H9 (cell line): Measurements from ENCODE around the gene PDIA6. TPM values are rescaled to one million over a fixed set of nuclear protein-coding genes. Genes with fewer than 3 reads are reported as not detected.

Source experiments
- DNase-seq: peaks from one replicate; pipeline ENCODE4 v3.0.0-alpha.2; 2017
- H2AFZ ChIP-seq: one replicate; pipeline ENCODE4 v1.6.1; 2013; ENCODE audit warnings: mild to moderate bottlenecking, low read length, control low read depth, moderate library complexity
- H2AK5ac ChIP-seq: 2 replicates; pipeline ENCODE4 v1.6.1; 2013; ENCODE audit warnings: low read length, control low read depth, mixed read lengths; ENCODE audit not compliant: insufficient read length
- H2BK120ac ChIP-seq: one replicate; pipeline ENCODE4 v1.6.1; 2013; ENCODE audit warnings: low read depth, mild to moderate bottlenecking, low read length, control low read depth, inconsistent platforms; ENCODE audit not compliant: poor library complexity, severe bottlenecking
- H2BK12ac ChIP-seq: 2 replicates; pipeline ENCODE4 v1.6.1; 2013; ENCODE audit warnings: low read length, control low read depth, mixed read lengths, low read depth; ENCODE audit not compliant: insufficient read length
- H2BK15ac ChIP-seq: 2 replicates; pipeline ENCODE4 v1.6.1; 2013; ENCODE audit warnings: low read depth, low read length, control low read depth
- H2BK20ac ChIP-seq: one replicate; pipeline ENCODE4 v1.6.1; 2013; ENCODE audit warnings: low read depth, mild to moderate bottlenecking, low read length, control low read depth, inconsistent platforms; ENCODE audit not compliant: poor library complexity, severe bottlenecking
- H2BK5ac ChIP-seq: 2 replicates; pipeline ENCODE4 v1.6.1; 2013; ENCODE audit warnings: low read length, control low read depth, mixed read lengths; ENCODE audit not compliant: insufficient read length
- H3K14ac ChIP-seq: 2 replicates; pipeline ENCODE4 v1.6.1; 2013; ENCODE audit warnings: low read length, control low read depth; ENCODE audit not compliant: insufficient read depth
- H3K18ac ChIP-seq: 2 replicates; pipeline ENCODE4 v1.6.1; 2013; ENCODE audit warnings: low read depth, mild to moderate bottlenecking, mixed read lengths, low read length, control low read depth; ENCODE audit not compliant: insufficient read length
- H3K23ac ChIP-seq: 2 replicates; pipeline ENCODE4 v1.6.1; 2013; ENCODE audit warnings: low read length, control low read depth, mixed read lengths, low read depth; ENCODE audit not compliant: insufficient read length
- H3K23me2 ChIP-seq: 2 replicates; pipeline ENCODE4 v1.6.1; 2013; ENCODE audit warnings: low read depth, mild to moderate bottlenecking, mixed read lengths, low read length, control low read depth; ENCODE audit not compliant: insufficient read length, poor library complexity, severe bottlenecking
- H3K27ac ChIP-seq: 2 replicates; pipeline ENCODE4 v1.5.1; 2013; ENCODE audit warnings: low read length, control low read depth, mixed read lengths, low read depth; ENCODE audit not compliant: insufficient read length
- H3K27me3 ChIP-seq: 2 replicates; pipeline ENCODE4 v1.6.1; 2013; ENCODE audit warnings: low read length, control low read depth, inconsistent platforms; ENCODE audit not compliant: insufficient read depth
- H3K4ac ChIP-seq: 2 replicates; pipeline ENCODE4 v1.6.1; 2013; ENCODE audit warnings: low read depth, mild to moderate bottlenecking, control low read depth, inconsistent platforms, low read length, moderate library complexity
- H3K4me1 ChIP-seq: 2 replicates; pipeline ENCODE4 v1.6.1; 2013; ENCODE audit warnings: low read length, control low read depth, inconsistent platforms; ENCODE audit not compliant: insufficient read depth
- H3K4me2 ChIP-seq: 2 replicates; pipeline ENCODE4 v1.6.1; 2013; ENCODE audit warnings: low read length, control low read depth, mixed read lengths; ENCODE audit not compliant: insufficient read length, insufficient read depth
- H3K56ac ChIP-seq: 2 replicates; pipeline ENCODE4 v1.6.1; 2013; ENCODE audit warnings: low read depth, mild to moderate bottlenecking, mixed read lengths, low read length, control low read depth; ENCODE audit not compliant: insufficient read length
- H3K79me1 ChIP-seq: 2 replicates; pipeline ENCODE4 v1.6.1; 2013; ENCODE audit warnings: low read depth, mild to moderate bottlenecking, moderate library complexity, low read length, control low read depth, inconsistent platforms; ENCODE audit not compliant: insufficient read depth, poor library complexity, severe bottlenecking
- H3K79me2 ChIP-seq: 2 replicates; pipeline ENCODE4 v1.6.1; 2013; ENCODE audit warnings: low read length, control low read depth, inconsistent platforms; ENCODE audit not compliant: insufficient read depth
- H3K9ac ChIP-seq: 2 replicates; pipeline ENCODE4 v1.6.1; 2013; ENCODE audit warnings: low read length, control low read depth, mixed read lengths; ENCODE audit not compliant: insufficient read length; ENCODE audit errors: extremely low read depth
- H3K9me3 ChIP-seq: one replicate; pipeline ENCODE4 v1.6.1; 2013; ENCODE audit warnings: low read depth, low read length, inconsistent platforms; ENCODE audit not compliant: control insufficient read depth
- H3T11ph ChIP-seq: one replicate; pipeline ENCODE4 v1.6.1; 2013; ENCODE audit warnings: mild to moderate bottlenecking, low read length, control low read depth, inconsistent platforms
- H4K20me1 ChIP-seq: one replicate; pipeline ENCODE4 v1.6.1; 2013; ENCODE audit not compliant: control insufficient read depth, insufficient read length, insufficient read depth
- H4K5ac ChIP-seq: 2 replicates; pipeline ENCODE4 v1.6.1; 2013; ENCODE audit warnings: low read depth, mild to moderate bottlenecking, mixed read lengths, low read length, control low read depth; ENCODE audit not compliant: insufficient read length
- H4K8ac ChIP-seq: replicated peaks from 2 replicates; pipeline ENCODE4 v1.6.1; 2013; ENCODE audit warnings: low read length, control low read depth, mixed read lengths, low read depth; ENCODE audit not compliant: insufficient read length
- H4K91ac ChIP-seq: 2 replicates; pipeline ENCODE4 v1.6.1; 2013; ENCODE audit warnings: low read depth, mild to moderate bottlenecking, moderate library complexity, mixed read lengths, low read length, control low read depth; ENCODE audit not compliant: insufficient read length
- H3K27ac Mint-ChIP-seq, 3 experiments: 2 replicates in 2 of 3; 3 replicates in 1 of 3; pipeline ENCODE4 v1.8.0; 2020 to 2021; ENCODE audit warnings: mixed read lengths in 3 of 3, mild to moderate bottlenecking in 1 of 3, moderate library complexity in 1 of 3
- H3K27me3 Mint-ChIP-seq: 2 replicates; pipeline ENCODE4 v1.8.0; 2021; ENCODE audit warnings: low read depth, mild to moderate bottlenecking, moderate library complexity, mixed read lengths
- H3K36me3 Mint-ChIP-seq, 3 experiments: 2 replicates in 2 of 3; 3 replicates in 1 of 3; pipeline ENCODE4 v1.8.0; 2020 to 2021; ENCODE audit warnings: low read depth in 3 of 3, mixed read lengths in 3 of 3; ENCODE audit not compliant: insufficient read depth in 1 of 3
- H3K4me1 Mint-ChIP-seq, 2 experiments: 2 replicates each; pipeline ENCODE4 v1.8.0; 2020; ENCODE audit warnings: mixed read lengths in 2 of 2
- H3K4me3 Mint-ChIP-seq, 2 experiments: 2 replicates in 1 of 2; 3 replicates in 1 of 2; pipeline ENCODE4 v1.8.0; 2020 to 2021; ENCODE audit warnings: mild to moderate bottlenecking in 2 of 2, mixed read lengths in 2 of 2, moderate library complexity in 1 of 2
- H3K9me3 Mint-ChIP-seq, 2 experiments: 2 replicates in 1 of 2; 3 replicates in 1 of 2; pipeline ENCODE4 v1.8.0; 2020; ENCODE audit warnings: mild to moderate bottlenecking in 2 of 2, mixed read lengths in 2 of 2, moderate library complexity in 1 of 2
- CTCF ChIP-seq: fragments of 200-600 bp; sonication (generic); conservative IDR thresholded peaks from 3 replicates; pipeline ENCODE4 v1.8.0; 2021; ENCODE audit warnings: antibody characterized with exemption, mild to moderate bottlenecking
- WGBS: extraction: QIAGEN DNeasy Blood & Tissue Kit; methylation state at CpG from one replicate; pipeline ENCODE4 v1.1.7; 2013; ENCODE audit warnings: missing lambda C conversion rate, low lambda C conversion rate, mixed read lengths; ENCODE audit not compliant: insufficient read length; ENCODE audit errors: extremely low coverage; 5-methylcytosine and 5-hydroxymethylcytosine counted together
- total RNA-seq: library from RNA; stranded (reverse); gene quantifications from 2 replicates; pipeline ENCODE4 v1.2.1, GENCODE V29; 2021

Gene PDIA6
- total RNA-seq, 1 experiment from 2014 or later, result 301 TPM

- H4K5ac ChIP-seq, result no peak overlapping the region
- H3K27me3 Mint-ChIP-seq, result no peaks in the 10 kb centered on the region
- WGBS, result no CpG with 5 or more reads among the region's 8 CpGs
- no peak overlapping the region for H3K23ac ChIP-seq
- H2AK5ac ChIP-seq, result no peak overlapping the region
- no peak overlapping the region for H3K4me2 ChIP-seq
- H3K27ac ChIP-seq, result no peak overlapping the region
- no peaks in the 10 kb centered on the region for H4K20me1 ChIP-seq
- H3K18ac ChIP-seq, result no peak overlapping the region
- H2AFZ ChIP-seq, result no peak overlapping the region
- no peak overlapping the region for H3K56ac ChIP-seq
- H3K9ac ChIP-seq, result no peak overlapping the region
- no peak overlapping the region for H2BK5ac ChIP-seq
- H3K9me3 Mint-ChIP-seq, result no peaks in the 10 kb centered on the region
- peaks cover 81 to 96% (median 92%) of the 10 kb centered on the region in 3 experiments for H3K36me3 Mint-ChIP-seq
- H3K4me1 Mint-ChIP-seq, result no peaks in the 10 kb centered on the region
- no peak overlapping the region for H2BK120ac ChIP-seq
- no peaks in the 10 kb centered on the region for H3K4me1 ChIP-seq
- H3K9me3 ChIP-seq, result no peaks in the 10 kb centered on the region
- no peak overlapping the region for H3T11ph ChIP-seq
- no peaks in the 10 kb centered on the region for H3K23me2 ChIP-seq
- H3K79me1 ChIP-seq, result no peaks in the 10 kb centered on the region
- H4K91ac ChIP-seq, result no peak overlapping the region
- no peak overlapping the region for H3K4ac ChIP-seq
- TF ChIP-seq CTCF, result no peak
- H3K14ac ChIP-seq, result no peak overlapping the region
- no peaks in the 10 kb centered on the region for H3K79me2 ChIP-seq
- no peak overlapping the region for H3K27ac Mint-ChIP-seq
- H3K27me3 ChIP-seq, result no peaks in the 10 kb centered on the region
- no peak overlapping the region for H2BK20ac ChIP-seq
- H2BK15ac ChIP-seq, result no peak overlapping the region
- DNase-seq, result no peak
- no peak overlapping the region for H4K8ac ChIP-seq
- no peak overlapping the region for H2BK12ac ChIP-seq
- no peak overlapping the region for H3K4me3 Mint-ChIP-seq
These were observed 23.7 kb downstream of the PDIA6 start for GRCh38 chr2:10788855-10789254.
